Activated T-helper 2 cell treated with anti-CD3 and anti-CD28 coated beads, Interferon-gamma antibody, Interleukin-2, Interleukin-4, amounts not matched to agents 10 μg/mL and 5 μg/mL and 100 μg/mL, durations not matched to agents 14 hours and 24 hours and 36 hours (primary cell): ENCODE measurements around the gene FAM120A. TPM values are rescaled to one million over a fixed set of nuclear protein-coding genes. Genes with fewer than 3 reads are reported as not detected.
A peak's percentile ranks its signal among the peaks of the same experiment; 100 is the strongest.
"Not testable (repeated sequence)": the region's sequence is repeated elsewhere in the genome, so short reads cannot be mapped to it uniquely, and the experiment has no call there.

ENCODE experiments used
- DNase-seq: peaks from one replicate; pipeline ENCODE4 v3.0.0; 2021; ENCODE audit warnings: low spot score
- H3K27ac Mint-ChIP-seq: one replicate; pipeline ENCODE4 v1.8.0; 2021; ENCODE audit warnings: mixed read lengths
- H3K27me3 Mint-ChIP-seq: one replicate; pipeline ENCODE4 v1.8.0; 2021; ENCODE audit warnings: low read depth, mixed read lengths
- H3K36me3 Mint-ChIP-seq: one replicate; pipeline ENCODE4 v1.8.0; 2021; ENCODE audit warnings: low read depth, mixed read lengths
- H3K4me1 Mint-ChIP-seq: one replicate; pipeline ENCODE4 v1.8.0; 2021; ENCODE audit warnings: low read depth, mixed read lengths
- H3K4me3 Mint-ChIP-seq: one replicate; pipeline ENCODE4 v1.8.0; 2021; ENCODE audit warnings: low read depth, mild to moderate bottlenecking, moderate library complexity, mixed read lengths
- H3K9me3 Mint-ChIP-seq: one replicate; pipeline ENCODE4 v1.8.0; 2021; ENCODE audit warnings: mixed read lengths
- intact Hi-C: fragments of 100-400 bp; cut with micrococcal nuclease; formaldehyde crosslinking; loops from one replicate; pipeline ENCODE4 v1.15.1; 2023
- total RNA-seq: library from RNA; stranded (reverse); gene quantifications from 2 replicates; pipeline ENCODE4 v1.2.3, GENCODE V29; 2022

The FAM120A gene
- total RNA-seq, 1 donor from 2014 or later: 166 TPM

DNA sequence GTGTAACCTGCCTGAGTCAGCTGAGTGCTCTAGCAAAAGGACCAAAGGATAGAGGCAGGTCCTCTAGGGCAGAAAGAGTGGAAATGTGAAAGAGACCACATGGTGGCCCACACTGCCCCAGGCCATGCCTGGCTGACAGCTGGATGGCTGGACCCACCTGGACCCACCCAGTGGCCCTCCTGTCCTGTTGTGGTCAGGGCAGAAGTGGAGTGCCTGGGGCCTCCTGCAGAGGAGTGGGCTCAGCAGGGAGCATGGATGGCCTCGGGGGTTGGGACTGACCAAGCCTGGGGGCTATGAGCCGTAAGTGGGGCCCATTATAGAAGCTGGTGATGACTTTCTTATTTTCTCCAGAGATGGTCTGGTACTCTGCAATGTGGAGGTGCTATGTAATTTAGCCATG lies 57.6 kb downstream of the FAM120A start:
- Mint-ChIP-seq H3K4me3 (no peak overlapping the region), H3K9me3 (no peaks in the 10 kb centered on the region), H3K27ac (no peak overlapping the region), H3K27me3 (no peaks in the 10 kb centered on the region), H3K36me3 (peaks cover 57% of the 10 kb centered on the region), H3K4me1 (peaks cover 46% of the 10 kb centered on the region)
- DNase-seq: no peak
- intact Hi-C loops: no loop called here

DNA sequence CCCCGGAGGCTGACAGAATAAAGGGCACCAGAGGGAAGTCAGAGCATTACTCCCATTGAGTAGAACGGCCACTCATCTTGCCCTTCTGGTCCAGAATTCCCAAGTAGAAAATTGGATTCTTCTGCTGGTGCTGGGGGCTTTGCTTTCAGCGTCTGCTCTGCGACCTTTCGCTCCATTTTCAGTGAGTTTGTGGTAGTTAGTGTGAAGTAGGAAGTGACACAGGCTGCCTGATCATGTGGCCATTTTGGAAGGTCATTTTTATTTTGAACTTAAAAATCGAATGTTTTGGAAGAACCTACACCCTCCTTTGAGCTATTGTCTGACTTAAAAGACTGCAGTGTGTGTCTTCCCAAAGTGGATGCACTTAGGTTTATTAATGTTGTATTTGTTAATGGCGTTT lies 58.6 kb downstream of the FAM120A start:
- H3K27me3 Mint-ChIP-seq: no peaks in the 10 kb centered on the region
- intact Hi-C loops: no loop called here
- H3K4me1 Mint-ChIP-seq: peaks cover 39% of the 10 kb centered on the region
- H3K27ac Mint-ChIP-seq: no peak overlapping the region
- H3K4me3 Mint-ChIP-seq: no peak overlapping the region
- H3K36me3 Mint-ChIP-seq: peaks cover 47% of the 10 kb centered on the region
- no peaks in the 10 kb centered on the region for H3K9me3 Mint-ChIP-seq
- no peak for DNase-seq

DNA sequence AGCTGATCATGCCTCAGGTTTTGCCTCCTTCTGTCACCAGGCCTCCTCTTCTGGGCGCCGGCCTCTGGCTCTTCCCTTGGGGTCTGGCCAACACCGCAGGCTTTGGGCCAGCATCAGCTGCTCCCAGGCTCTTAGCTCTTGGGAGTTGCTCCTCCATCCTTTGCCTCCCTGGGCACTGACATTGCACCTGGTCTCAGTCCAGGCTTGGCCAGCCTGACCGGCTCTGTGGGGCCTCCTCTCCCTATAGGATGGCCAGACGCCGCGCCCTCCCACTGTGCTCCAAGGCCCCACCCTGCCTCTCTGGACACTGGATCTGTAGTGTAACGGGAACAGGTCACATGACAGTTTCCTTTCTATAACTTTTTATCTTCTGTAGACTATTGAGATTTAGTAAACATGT lies 59.7 kb downstream of the FAM120A start:
- Mint-ChIP-seq H3K4me1 (peaks cover 30% of the 10 kb centered on the region), H3K36me3 (peaks cover 39% of the 10 kb centered on the region)
- H3K4me3 Mint-ChIP-seq, H3K27me3 Mint-ChIP-seq, H3K27ac Mint-ChIP-seq, intact Hi-C loops, H3K9me3 Mint-ChIP-seq, DNase-seq: not testable (repeated sequence)

DNA sequence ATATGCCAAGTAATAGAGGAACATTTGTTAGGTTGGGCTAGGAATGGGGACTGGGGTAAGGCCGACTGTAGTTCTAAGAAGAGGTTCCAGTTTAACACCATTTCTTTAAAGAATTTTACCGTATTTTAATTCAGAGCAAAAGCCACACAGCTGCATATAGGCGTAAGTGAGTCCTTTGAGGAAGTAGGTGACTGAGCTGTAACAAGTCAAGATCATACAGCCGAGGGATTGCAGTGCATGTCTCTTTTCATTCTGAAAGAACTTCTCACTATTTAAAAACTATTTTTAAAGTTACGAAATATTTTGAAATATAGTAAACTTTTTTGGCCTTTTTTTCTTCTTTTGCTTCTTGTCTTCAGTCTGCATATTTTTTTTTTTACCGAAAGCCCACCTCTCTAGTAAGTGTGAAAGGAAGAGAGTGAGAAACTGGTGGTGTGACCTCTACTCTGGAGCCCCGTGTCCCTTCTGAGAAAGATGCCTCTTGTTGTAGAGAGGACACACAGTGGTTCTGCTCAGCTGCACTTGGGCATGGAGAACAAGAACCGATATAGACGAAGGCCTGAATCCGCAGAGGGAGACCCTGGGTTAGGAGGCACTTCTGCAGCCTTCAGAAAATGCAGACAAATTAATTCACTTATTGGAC lies 60.8 kb downstream of the FAM120A start:
- DNase-seq, H3K27me3 Mint-ChIP-seq: not testable (repeated sequence)
- peak overlapping the region; percentile 17 for H3K27ac Mint-ChIP-seq

DNA sequence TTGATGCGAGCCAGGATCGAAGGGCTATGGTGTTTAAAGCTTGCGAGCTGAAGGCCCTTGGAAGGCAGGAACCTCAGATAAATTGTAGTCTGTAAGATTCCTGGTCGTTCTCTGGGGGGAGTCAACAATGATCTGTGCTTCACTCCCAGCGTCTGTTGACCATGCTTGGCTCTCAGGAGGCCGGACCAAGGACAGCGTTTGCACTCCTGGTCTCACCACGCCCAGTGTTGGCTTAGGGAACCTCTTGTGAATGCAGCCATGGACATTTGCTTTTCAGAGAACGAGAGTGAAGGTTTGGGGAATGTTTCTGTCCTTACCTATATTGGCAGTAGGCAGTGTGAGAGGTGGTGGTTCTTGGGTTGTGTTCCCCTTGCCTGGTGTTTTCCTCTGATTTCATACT lies 62.1 kb downstream of the FAM120A start:
- intact Hi-C loops: no loop called here
- no peaks in the 10 kb centered on the region for H3K9me3 Mint-ChIP-seq
- DNase-seq: no peak
- H3K4me3 Mint-ChIP-seq: no peak overlapping the region
- no peak overlapping the region for H3K27ac Mint-ChIP-seq
- no peaks in the 10 kb centered on the region for H3K27me3 Mint-ChIP-seq
- H3K4me1 Mint-ChIP-seq: peaks cover 18% of the 10 kb centered on the region
- H3K36me3 Mint-ChIP-seq: peaks cover 41% of the 10 kb centered on the region

More for the DNA sequence above, 60.8 kb downstream of the FAM120A start:
- peaks cover 37% of the 10 kb centered on the region for H3K36me3 Mint-ChIP-seq
- H3K4me1 Mint-ChIP-seq: peaks cover 24% of the 10 kb centered on the region
- H3K9me3 Mint-ChIP-seq, H3K4me3 Mint-ChIP-seq, intact Hi-C loops: not testable (repeated sequence)

DNA sequence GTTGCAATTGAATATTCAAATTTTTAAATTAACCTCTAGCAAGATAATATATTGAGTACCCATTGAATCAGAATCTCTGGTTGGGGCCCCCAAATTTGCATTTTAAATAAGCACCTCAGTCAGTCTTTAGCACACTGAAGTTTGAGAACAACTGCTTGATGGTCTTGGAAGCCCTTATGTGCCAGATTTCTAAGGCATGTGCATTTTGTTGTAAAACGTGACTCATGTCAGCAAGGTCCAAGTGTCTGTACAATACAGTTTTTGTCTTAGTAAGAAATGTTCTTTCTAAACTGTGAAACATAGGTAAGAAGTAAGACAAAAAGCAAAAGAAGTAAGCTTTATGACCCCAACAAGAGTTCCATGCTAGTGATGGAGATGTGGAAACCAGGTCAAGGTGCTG lies 65.8 kb downstream of the FAM120A start:
- intact Hi-C loops: no loop called here
- H3K36me3 Mint-ChIP-seq: peaks cover 54% of the 10 kb centered on the region
- H3K27ac Mint-ChIP-seq: no peak overlapping the region
- H3K4me1 Mint-ChIP-seq: peaks cover 15% of the 10 kb centered on the region
- H3K9me3 Mint-ChIP-seq: no peaks in the 10 kb centered on the region
- no peak for DNase-seq
- no peaks in the 10 kb centered on the region for H3K27me3 Mint-ChIP-seq
- no peak overlapping the region for H3K4me3 Mint-ChIP-seq

DNA sequence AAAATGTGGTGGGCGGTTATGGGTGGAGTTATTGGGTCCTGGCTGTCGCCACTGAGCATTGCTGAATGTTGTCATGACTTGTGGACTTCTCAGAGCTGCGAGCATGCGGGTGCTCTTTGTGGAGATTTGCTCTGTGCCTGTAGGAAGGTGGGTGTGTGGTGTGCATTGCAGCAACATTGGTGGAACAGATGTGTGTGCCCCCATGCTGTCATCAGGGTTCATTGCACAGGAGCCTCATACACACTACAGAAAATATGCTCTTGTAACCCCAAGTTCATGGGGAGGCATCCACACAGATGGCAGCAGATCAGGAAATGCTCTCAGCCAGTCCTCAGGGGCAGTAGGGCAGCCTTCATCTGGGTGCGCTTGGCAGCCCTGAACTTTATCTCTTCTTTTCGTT lies 69.0 kb downstream of the FAM120A start:
- intact Hi-C loops: no loop called here
- peaks cover 76% of the 10 kb centered on the region for H3K36me3 Mint-ChIP-seq
- H3K27me3 Mint-ChIP-seq: no peaks in the 10 kb centered on the region
- DNase-seq: no peak
- H3K27ac Mint-ChIP-seq: peak overlapping the region; percentile 43
- H3K4me3 Mint-ChIP-seq: no peak overlapping the region
- no peaks in the 10 kb centered on the region for H3K9me3 Mint-ChIP-seq
- peaks cover 14% of the 10 kb centered on the region for H3K4me1 Mint-ChIP-seq

DNA sequence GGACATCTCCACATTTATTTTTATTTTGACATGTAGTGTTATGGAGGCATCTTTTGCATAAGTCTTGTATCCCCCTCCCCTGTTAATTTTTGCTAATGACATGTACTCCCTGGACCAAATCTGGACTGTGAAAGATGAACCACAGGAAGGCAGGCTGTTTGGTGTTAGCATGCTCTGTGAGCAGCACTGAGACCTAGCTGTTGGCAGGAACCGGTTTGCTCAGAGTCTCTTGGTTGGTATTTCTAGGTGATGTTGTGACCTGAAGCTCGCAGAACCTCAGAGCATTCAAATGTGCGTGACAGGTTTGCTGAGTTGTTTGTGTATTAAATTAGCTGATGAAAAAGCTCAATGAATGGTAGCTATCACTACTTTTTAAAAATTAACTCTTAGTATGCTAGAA lies 71.3 kb downstream of the FAM120A start:
- no peak overlapping the region for H3K27ac Mint-ChIP-seq
- H3K4me1 Mint-ChIP-seq: peaks cover 16% of the 10 kb centered on the region
- intact Hi-C loops: no loop called here
- H3K36me3 Mint-ChIP-seq: peaks cover 79% of the 10 kb centered on the region
- H3K4me3 Mint-ChIP-seq: no peak overlapping the region
- H3K27me3 Mint-ChIP-seq: no peaks in the 10 kb centered on the region
- no peaks in the 10 kb centered on the region for H3K9me3 Mint-ChIP-seq
- no peak for DNase-seq

DNA sequence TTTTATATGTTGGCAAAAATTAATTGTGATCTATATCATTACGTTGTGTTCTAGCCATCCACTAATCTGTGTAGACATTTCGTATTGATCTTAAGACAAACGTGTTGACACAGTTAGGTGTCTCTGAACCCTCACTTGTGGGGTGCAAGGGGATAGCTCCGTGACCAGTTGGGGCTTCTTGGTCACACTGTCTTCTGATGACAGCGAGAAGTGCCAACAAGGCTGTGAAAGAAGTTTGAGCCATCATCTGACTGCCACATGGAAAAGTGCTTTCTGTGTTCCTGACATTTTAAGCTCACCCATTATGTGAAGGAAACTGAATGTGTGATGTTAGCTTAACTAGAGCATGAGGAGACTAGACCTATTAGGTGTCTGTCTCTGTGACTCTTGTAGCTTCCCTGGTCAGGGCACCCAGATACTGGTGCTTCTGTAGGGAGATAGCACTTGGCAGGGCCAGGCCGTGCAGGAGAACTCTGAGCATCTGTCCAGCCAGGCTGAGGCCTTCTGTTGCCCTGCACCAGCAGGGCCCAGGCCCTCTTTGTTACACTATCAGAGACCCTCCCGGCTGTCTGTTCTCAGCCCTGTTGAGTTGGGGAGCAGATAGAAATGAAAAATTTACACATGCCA lies 72.1 kb downstream of the FAM120A start:
- Mint-ChIP-seq H3K27ac (no peak overlapping the region), H3K36me3 (peaks cover 77% of the 10 kb centered on the region), H3K4me1 (peaks cover 17% of the 10 kb centered on the region), H3K4me3 (no peak overlapping the region), H3K27me3 (no peaks in the 10 kb centered on the region), H3K9me3 (no peaks in the 10 kb centered on the region)
- intact Hi-C loops: no loop called here
- no peak for DNase-seq

DNA sequence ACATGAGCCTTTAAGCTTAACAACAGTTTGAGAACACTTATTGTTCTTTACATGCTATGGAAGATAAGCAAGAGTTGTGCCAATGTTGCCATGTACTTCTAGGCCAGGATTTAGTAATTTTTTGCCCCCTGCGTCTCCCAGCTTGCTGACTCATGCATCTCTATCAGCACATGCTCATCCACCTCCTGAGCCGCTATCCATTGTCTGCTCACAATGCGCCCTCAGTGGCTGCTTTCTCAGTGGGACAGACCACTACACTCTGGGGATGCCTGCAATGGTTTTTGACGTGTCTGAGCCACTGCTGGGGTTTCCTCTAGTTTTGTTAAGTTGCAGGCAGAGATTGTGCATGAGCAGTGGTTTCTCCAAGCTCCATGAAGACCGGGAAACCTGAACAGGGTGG lies 74.0 kb downstream of the FAM120A start:
- Mint-ChIP-seq H3K4me3 (no peak overlapping the region), H3K27ac (no peak overlapping the region), H3K9me3 (no peaks in the 10 kb centered on the region), H3K4me1 (peaks cover 14% of the 10 kb centered on the region), H3K27me3 (no peaks in the 10 kb centered on the region), H3K36me3 (peaks cover 75% of the 10 kb centered on the region)
- no peak for DNase-seq
- intact Hi-C loops: no loop called here

DNA sequence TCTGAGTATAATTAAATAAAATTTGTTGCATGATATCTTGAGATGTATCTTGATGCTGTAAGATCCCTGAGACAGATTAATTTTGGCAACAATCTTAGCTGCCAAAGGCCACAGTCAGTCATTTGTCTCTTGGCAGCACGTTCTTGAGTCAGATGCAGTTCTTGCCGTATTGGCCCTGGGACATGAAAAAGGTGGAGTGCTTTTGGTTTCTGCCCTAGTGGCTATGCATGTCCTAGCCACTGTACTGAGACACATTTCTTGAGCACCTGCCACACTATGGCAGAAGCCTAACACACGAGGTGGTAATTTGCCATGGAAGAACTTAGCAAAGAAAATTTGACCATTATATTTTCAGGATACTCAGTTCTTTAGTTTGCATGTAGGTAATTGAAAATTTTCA lies 79.9 kb downstream of the FAM120A start:
- Mint-ChIP-seq H3K36me3 (peaks cover 79% of the 10 kb centered on the region), H3K4me3 (no peak overlapping the region), H3K27me3 (no peaks in the 10 kb centered on the region), H3K27ac (no peak overlapping the region), H3K9me3 (no peaks in the 10 kb centered on the region), H3K4me1 (peaks cover 11% of the 10 kb centered on the region)
- no peak for DNase-seq
- intact Hi-C loops: no loop called here

DNA sequence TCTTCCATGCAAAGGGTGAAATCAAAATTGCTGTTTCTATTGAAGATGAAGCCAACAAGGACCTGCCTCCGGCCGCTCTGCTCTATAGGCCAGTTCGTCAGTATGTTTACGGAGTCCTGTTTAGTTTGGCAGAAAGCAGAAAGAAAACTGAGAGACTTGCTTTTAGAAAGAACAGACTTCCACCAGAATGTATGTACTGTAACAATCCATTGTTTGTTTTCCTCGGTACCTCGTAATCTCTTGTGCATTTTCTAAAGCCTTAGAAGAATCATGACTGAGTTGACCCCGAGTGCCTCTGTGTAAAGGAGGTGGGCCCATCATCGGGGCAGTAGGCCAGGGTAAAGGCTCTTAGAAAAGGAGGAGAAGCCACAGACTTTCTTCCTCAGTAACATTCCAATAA lies 80.7 kb downstream of the FAM120A start:
- Mint-ChIP-seq H3K9me3 (no peaks in the 10 kb centered on the region), H3K4me1 (peaks cover 7% of the 10 kb centered on the region), H3K36me3 (peaks cover 79% of the 10 kb centered on the region), H3K27me3 (no peaks in the 10 kb centered on the region), H3K4me3 (no peak overlapping the region), H3K27ac (no peak overlapping the region)
- intact Hi-C loops: no loop called here
- no peak for DNase-seq

DNA sequence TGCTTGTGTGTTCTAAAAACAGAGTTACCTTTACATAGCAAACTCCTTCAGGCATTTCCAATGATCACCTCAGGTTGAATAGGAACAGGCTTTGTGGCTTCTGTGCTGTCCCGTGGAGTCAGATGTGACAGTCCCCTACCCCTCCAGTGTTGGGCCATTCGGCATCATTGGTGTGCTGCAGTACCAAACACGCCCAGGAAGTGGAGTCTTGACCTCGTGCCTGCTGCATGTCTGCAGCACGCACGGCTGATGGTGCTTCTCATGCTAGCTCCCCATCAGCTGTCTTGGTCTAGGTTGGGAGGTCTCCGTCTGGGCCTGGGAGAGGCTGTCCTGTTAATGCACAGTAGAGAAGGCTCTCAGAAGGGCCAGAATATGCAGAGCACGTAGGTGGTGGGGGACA lies 82.4 kb downstream of the FAM120A start:
- Mint-ChIP-seq H3K9me3 (no peaks in the 10 kb centered on the region), H3K4me1 (peaks cover 6% of the 10 kb centered on the region), H3K36me3 (peaks cover 76% of the 10 kb centered on the region), H3K27ac (no peak overlapping the region), H3K4me3 (no peak overlapping the region), H3K27me3 (no peaks in the 10 kb centered on the region)
- DNase-seq: no peak
- intact Hi-C loops: no loop called here
